Smooth muscle cell (in vitro differentiated cells): ENCODE data around the gene TPPP. TPM values are rescaled to one million over a fixed set of nuclear protein-coding genes. Genes with fewer than 3 reads are reported as not detected.

ENCODE experiments used
- DNase-seq: peaks from one replicate; lab custom pipeline; 2025; ENCODE audit not compliant: unreplicated experiment; lab: John Stamatoyannopoulos, UW
- H2AFZ ChIP-seq: fragments of 200-600 bp; sonication (generic); 2 replicates; pipeline ENCODE4 v1.6.0; 2016; ENCODE audit warnings: antibody characterized with exemption, low read depth, mild to moderate bottlenecking
- H3F3A ChIP-seq: fragments of 200-600 bp; sonication (generic); 2 replicates; pipeline ENCODE4 v1.6.0; 2017; ENCODE audit warnings: antibody characterized with exemption, low read depth
- H3K27ac ChIP-seq: fragments of 200-600 bp; sonication (generic); 2 replicates; pipeline ENCODE4 v1.5.1; 2016; ENCODE audit warnings: low read depth, mild to moderate bottlenecking
- H3K27me3 ChIP-seq: fragments of 200-600 bp; sonication (generic); 2 replicates; pipeline ENCODE4 v1.6.1; 2016; ENCODE audit warnings: low read depth, mild to moderate bottlenecking
- H3K36me3 ChIP-seq: fragments of 200-600 bp; sonication (generic); 2 replicates; pipeline ENCODE4 v1.5.1; 2016; ENCODE audit warnings: low read depth
- H3K4me1 ChIP-seq: fragments of 200-600 bp; sonication (generic); 2 replicates; pipeline ENCODE4 v1.5.1; 2016; ENCODE audit warnings: low read depth
- H3K4me2 ChIP-seq: fragments of 200-600 bp; sonication (generic); 2 replicates; pipeline ENCODE4 v1.6.0; 2016; ENCODE audit warnings: mild to moderate bottlenecking
- H3K4me3 ChIP-seq: fragments of 200-600 bp; sonication (generic); 2 replicates; pipeline ENCODE4 v1.5.1; 2016; ENCODE audit warnings: mild to moderate bottlenecking
- H3K79me2 ChIP-seq: fragments of 200-600 bp; sonication (generic); 2 replicates; pipeline ENCODE4 v1.6.0; 2016; ENCODE audit warnings: low read depth, mild to moderate bottlenecking
- H3K9ac ChIP-seq: fragments of 200-600 bp; sonication (generic); 2 replicates; pipeline ENCODE4 v1.6.0; 2016; ENCODE audit warnings: low read depth
- H3K9me3 ChIP-seq: fragments of 200-600 bp; sonication (generic); replicated peaks from 2 replicates; pipeline ENCODE4 v1.5.1; 2016; ENCODE audit warnings: low read depth
- H4K20me1 ChIP-seq: fragments of 200-600 bp; sonication (generic); 2 replicates; pipeline ENCODE4 v1.6.0; 2016; ENCODE audit warnings: low read depth
- WGBS: methylation state at CpG from one replicate; pipeline ENCODE4 v1.1.7; 2016; ENCODE audit warnings: low lambda C conversion rate; 5-methylcytosine and 5-hydroxymethylcytosine counted together
- polyA plus RNA-seq: library from polyadenylated mRNA; unstranded; fragments of >200 nt; fragmentation: Nextera tagmentation; extraction: Ambion mirVana; gene quantifications from 2 replicates; pipeline ENCODE4 v1.2.1, GENCODE V29; 2016
- total RNA-seq: library from RNA; depleted of rRNA; stranded (reverse); fragments of >200 nt; gene quantifications from 2 replicates; pipeline ENCODE4 v1.2.3, GENCODE V29; 2014
- TF ChIP-seq, protein P1 (sequence below): fragments of 200-600 bp; sonication (generic); IDR thresholded peaks from 2 replicates; pipeline ENCODE4 v1.5.1; 2017; ENCODE audit warnings: borderline replicate concordance, mild to moderate bottlenecking, antibody characterized with exemption; ENCODE audit not compliant: insufficient read depth, poor library complexity, severe bottlenecking

Gene TPPP
- total and polyA plus RNA-seq, 2 experiments from 2014 or later: not detected

DNA sequence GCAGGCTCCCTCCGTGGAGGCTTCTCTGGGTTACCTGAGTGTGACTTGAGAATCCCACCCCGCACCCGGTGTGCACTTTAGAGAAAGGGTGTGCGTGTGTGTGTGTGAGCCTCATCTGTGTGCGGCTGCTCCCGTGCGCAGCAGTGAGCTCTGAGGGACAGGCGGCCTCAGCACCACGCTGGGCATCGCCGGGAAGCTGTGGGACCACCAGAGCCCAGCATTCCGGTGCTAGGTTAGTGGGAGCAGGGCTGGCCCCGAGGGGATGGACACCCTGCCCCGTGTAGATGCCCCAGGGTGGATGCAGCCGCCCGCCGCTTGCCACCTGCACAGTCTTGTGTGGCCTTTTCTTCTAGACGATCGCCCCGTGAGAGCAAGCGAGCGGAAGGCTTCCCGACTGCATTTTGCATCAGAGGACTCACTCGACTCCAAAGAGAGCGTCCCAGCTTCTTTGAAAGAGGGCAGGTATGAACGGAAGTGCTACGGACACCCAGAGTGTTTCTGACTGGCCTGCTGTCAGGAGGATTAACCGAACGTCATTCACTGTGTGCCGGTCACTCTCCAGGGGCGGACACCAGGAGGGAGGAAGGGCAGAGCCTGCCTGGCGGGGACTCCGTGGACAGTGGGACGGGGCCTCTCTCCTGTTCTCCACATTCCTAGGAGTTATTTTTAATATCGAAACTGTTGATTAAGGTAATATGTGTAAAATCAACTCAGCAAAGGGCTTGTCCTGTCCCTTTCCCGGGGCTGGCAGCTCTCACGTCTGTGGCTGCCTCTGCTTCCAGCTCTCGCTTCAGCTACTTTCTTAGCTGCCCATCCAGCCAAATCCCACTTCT is 68.8 kb downstream of the TPPP start:
- Histone ChIP-seq H3K27me3 (no peaks in the 10 kb centered on the region), H4K20me1 (no peaks in the 10 kb centered on the region), H3K9me3 (no peaks in the 10 kb centered on the region), H3K4me1 (no peaks in the 10 kb centered on the region), H2AFZ (no peak overlapping the region), H3K4me3 (no peak overlapping the region), H3K36me3 (no peaks in the 10 kb centered on the region), H3K4me2 (no peak overlapping the region), H3K9ac (no peak overlapping the region), H3K79me2 (no peaks in the 10 kb centered on the region), H3F3A (no peaks in the 10 kb centered on the region), H3K27ac (no peak overlapping the region)
- TF ChIP-seq, protein P1, sequence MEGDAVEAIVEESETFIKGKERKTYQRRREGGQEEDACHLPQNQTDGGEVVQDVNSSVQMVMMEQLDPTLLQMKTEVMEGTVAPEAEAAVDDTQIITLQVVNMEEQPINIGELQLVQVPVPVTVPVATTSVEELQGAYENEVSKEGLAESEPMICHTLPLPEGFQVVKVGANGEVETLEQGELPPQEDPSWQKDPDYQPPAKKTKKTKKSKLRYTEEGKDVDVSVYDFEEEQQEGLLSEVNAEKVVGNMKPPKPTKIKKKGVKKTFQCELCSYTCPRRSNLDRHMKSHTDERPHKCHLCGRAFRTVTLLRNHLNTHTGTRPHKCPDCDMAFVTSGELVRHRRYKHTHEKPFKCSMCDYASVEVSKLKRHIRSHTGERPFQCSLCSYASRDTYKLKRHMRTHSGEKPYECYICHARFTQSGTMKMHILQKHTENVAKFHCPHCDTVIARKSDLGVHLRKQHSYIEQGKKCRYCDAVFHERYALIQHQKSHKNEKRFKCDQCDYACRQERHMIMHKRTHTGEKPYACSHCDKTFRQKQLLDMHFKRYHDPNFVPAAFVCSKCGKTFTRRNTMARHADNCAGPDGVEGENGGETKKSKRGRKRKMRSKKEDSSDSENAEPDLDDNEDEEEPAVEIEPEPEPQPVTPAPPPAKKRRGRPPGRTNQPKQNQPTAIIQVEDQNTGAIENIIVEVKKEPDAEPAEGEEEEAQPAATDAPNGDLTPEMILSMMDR: no peak
- DNase-seq: no peak
- 97% methylated on average over 37 of the region's 38 CpGs for WGBS

DNA sequence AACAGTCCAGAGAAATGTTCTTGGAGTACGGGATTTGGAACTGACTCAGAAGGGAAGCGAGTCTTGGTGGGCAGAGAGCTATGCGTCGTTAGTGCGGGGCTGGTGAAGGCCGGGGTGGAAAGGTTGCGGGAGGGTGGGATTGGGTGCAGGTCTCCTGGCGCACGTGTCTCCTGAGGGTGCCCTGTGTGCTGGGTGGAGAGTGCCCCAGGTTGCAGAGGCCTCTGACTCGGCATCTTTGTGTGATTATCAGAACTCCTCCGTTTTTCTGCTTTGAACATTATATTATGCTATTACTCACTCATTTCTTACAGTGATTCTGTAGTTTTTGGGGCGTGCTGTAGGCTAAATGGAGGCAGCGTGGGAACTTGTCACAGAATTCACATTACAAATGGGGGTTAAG is 69.6 kb downstream of the TPPP start:
- TF ChIP-seq, protein P1: no peak
- 92% methylated on average over 13 of the region's 13 CpGs for WGBS

DNA sequence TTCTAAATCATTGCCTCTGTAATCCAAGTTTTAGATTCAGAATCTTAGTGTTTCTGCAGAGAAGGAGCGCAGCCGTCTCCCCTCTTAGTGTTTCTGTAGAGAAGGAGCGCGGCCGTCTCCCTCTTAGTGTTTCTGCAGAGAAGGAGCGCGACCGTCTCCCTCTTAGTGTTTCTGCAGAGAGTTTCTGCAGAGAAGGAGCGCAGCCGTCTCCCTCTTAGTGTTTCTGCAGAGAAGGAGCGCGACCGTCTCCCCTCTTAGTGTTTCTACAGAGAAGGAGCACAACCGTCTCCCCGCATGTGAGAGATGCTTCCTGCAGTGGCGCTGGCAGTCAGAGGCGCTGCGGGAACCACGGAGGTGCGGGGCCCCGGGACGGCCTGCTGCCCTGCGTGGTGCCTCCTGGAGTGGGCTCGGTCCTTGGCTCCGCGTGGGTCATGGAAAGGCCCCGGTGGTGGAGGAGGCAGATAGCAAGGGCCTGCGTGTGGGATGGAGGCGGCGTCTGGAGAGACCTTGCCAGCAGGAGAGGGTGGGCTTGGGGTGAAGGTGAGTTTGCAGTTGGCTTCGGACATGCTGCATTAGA is 70.1 kb downstream of the TPPP start:
- Histone ChIP-seq H3K27ac (no peak overlapping the region), H3K9me3 (no peaks in the 10 kb centered on the region), H3K4me1 (no peaks in the 10 kb centered on the region), H4K20me1 (no peaks in the 10 kb centered on the region), H2AFZ (no peak overlapping the region), H3F3A (no peaks in the 10 kb centered on the region), H3K4me3 (no peak overlapping the region), H3K27me3 (no peaks in the 10 kb centered on the region), H3K79me2 (no peaks in the 10 kb centered on the region), H3K36me3 (no peaks in the 10 kb centered on the region), H3K4me2 (no peak overlapping the region), H3K9ac (no peak overlapping the region)
- WGBS: 96% methylated on average over 31 of the region's 31 CpGs
- DNase-seq: no peak
- TF ChIP-seq, protein P1: no peak

More for the DNA sequence above, 69.6 kb downstream of the TPPP start:
- H3K4me3 ChIP-seq: no peak overlapping the region
- H3K4me1 ChIP-seq: no peaks in the 10 kb centered on the region
- H3K9ac ChIP-seq: no peak overlapping the region
- no peak overlapping the region for H3K4me2 ChIP-seq
- no peak overlapping the region for H2AFZ ChIP-seq
- H3K27me3 ChIP-seq: no peaks in the 10 kb centered on the region
- DNase-seq: no peak
- no peaks in the 10 kb centered on the region for H4K20me1 ChIP-seq
- H3K9me3 ChIP-seq: no peaks in the 10 kb centered on the region
- no peaks in the 10 kb centered on the region for H3K79me2 ChIP-seq
- H3K27ac ChIP-seq: no peak overlapping the region
- H3K36me3 ChIP-seq: no peaks in the 10 kb centered on the region
- H3F3A ChIP-seq: no peaks in the 10 kb centered on the region
